GM12878 (cell line): ENCODE data around the gene INO80B. TPM values are rescaled to one million over a fixed set of nuclear protein-coding genes. Genes with fewer than 3 reads are reported as not detected.

Experiments used
- ATF7 ChIP-seq: fragments of 450-650 bp; IDR thresholded peaks from 2 replicates; pipeline ENCODE4 v1.6.1; 2016; ENCODE audit warnings: low read depth, mild to moderate bottlenecking
- CHD2 ChIP-seq: IDR thresholded peaks from 2 replicates; pipeline ENCODE4 v1.6.1; 2011; ENCODE audit warnings: low read depth, low read length, improper control_type of control experiment, borderline replicate concordance
- E2F8 ChIP-seq: fragments of 450-650 bp; IDR thresholded peaks from 2 replicates; pipeline ENCODE4 v1.6.1; 2018; ENCODE audit warnings: mild to moderate bottlenecking, low read depth, moderate library complexity; ENCODE audit not compliant: partially characterized antibody
- ETV6 ChIP-seq, 2 experiments: fragments of 450-650 bp in 1 of 2; IDR thresholded peaks in 1 of 2; conservative IDR thresholded peaks in 1 of 2; 2 replicates each; pipeline ENCODE4 v1.6.1; 2014; ENCODE audit warnings: antibody characterized with exemption in 1 of 2, borderline replicate concordance in 1 of 2, low read depth in 1 of 2, mild to moderate bottlenecking in 1 of 2, moderate library complexity in 1 of 2
- IRF4 ChIP-seq: IDR thresholded peaks from 2 replicates; pipeline ENCODE4 v1.6.1; 2011; ENCODE audit warnings: low read depth, low read length
- MXI1 ChIP-seq: fragments of 150-350 bp; IDR thresholded peaks from 2 replicates; pipeline ENCODE4 v1.6.1; 2011; ENCODE audit warnings: low read depth, mild to moderate bottlenecking, inconsistent platforms, low read length, improper control_type of control experiment
- NKRF ChIP-seq: fragments of 450-650 bp; conservative IDR thresholded peaks from 2 replicates; pipeline ENCODE4 v1.6.1; 2017; ENCODE audit warnings: mild to moderate bottlenecking, moderate library complexity
- NR2C2 ChIP-seq: IDR thresholded peaks from 2 replicates; pipeline ENCODE4 v1.6.1; 2011; ENCODE audit warnings: borderline replicate concordance, low read depth; ENCODE audit not compliant: control insufficient read depth, insufficient read length
- POLR2A ChIP-seq: IDR thresholded peaks from 2 replicates; pipeline ENCODE4 v1.6.1; 2011; ENCODE audit warnings: low read depth, mild to moderate bottlenecking, low read length
- POLR2AphosphoS2 ChIP-seq: IDR thresholded peaks from 2 replicates; pipeline ENCODE4 v1.6.1; 2011; ENCODE audit warnings: low read depth, mild to moderate bottlenecking, low read length, improper control_type of control experiment, moderate library complexity
- POU2F2 ChIP-seq: IDR thresholded peaks from 3 replicates; pipeline ENCODE4 v1.6.1; 2011; ENCODE audit warnings: low read depth, mild to moderate bottlenecking, low read length, borderline replicate concordance
- RB1 ChIP-seq: fragments of 450-650 bp; formaldehyde crosslinking; IDR thresholded peaks from 2 replicates; pipeline ENCODE4 v1.6.1; 2017; ENCODE audit warnings: mild to moderate bottlenecking, borderline replicate concordance
- RUNX3 ChIP-seq: IDR thresholded peaks from 2 replicates; pipeline ENCODE4 v1.6.1; 2012; ENCODE audit warnings: low read length, inconsistent platforms
- SPI1 ChIP-seq: IDR thresholded peaks from 2 replicates; pipeline ENCODE4 v1.6.1; 2011; ENCODE audit warnings: low read depth, mild to moderate bottlenecking, low read length, moderate library complexity, borderline replicate concordance; ENCODE audit not compliant: insufficient read depth
- SREBF2 ChIP-seq: IDR thresholded peaks from 2 replicates; pipeline ENCODE4 v1.6.1; 2012; ENCODE audit warnings: mild to moderate bottlenecking, low read length
- SUZ12 ChIP-seq: fragments of 200-600 bp; sonication (generic); IDR thresholded peaks from one replicate; pipeline ENCODE4 v1.6.1; 2018; ENCODE audit warnings: antibody characterized with exemption, mild to moderate bottlenecking; ENCODE audit not compliant: unreplicated experiment
- YY1 ChIP-seq: IDR thresholded peaks from 2 replicates; pipeline ENCODE4 v1.6.1; 2011; ENCODE audit warnings: low read depth, mild to moderate bottlenecking, low read length
- ZBTB40 ChIP-seq: fragments of 450-650 bp; IDR thresholded peaks from 2 replicates; pipeline ENCODE4 v1.6.1; 2016; ENCODE audit warnings: mild to moderate bottlenecking, moderate library complexity, borderline replicate concordance
- ZNF217 ChIP-seq: fragments of 450-650 bp; IDR thresholded peaks from 2 replicates; pipeline ENCODE4 v1.6.1; 2017; ENCODE audit warnings: antibody characterized with exemption, mild to moderate bottlenecking
- polyA plus RNA-seq, 11 experiments: library from polyadenylated mRNA; depleted of rRNA in 4 of 11; unstranded in 6 of 11; stranded (reverse) in 5 of 11; fragments of >200 nt; fragmentation: Nextera tagmentation in 4 of 11; fragmentation: Illumina TruSeq in 1 of 11; extraction: Ambion mirVana in 4 of 11; extraction: Trizol in 1 of 11; gene quantifications; 1 replicate in 1 of 11; 2 replicates in 10 of 11; pipeline versions ENCODE4 v1.2.1 to v1.2.3, GENCODE V29; 2011 to 2016; ENCODE audit warnings: inconsistent platforms in 2 of 11, missing spikeins in 2 of 11, low read depth in 1 of 11
- total RNA-seq, 4 experiments: library from RNA; depleted of rRNA in 3 of 4; stranded (reverse); fragments of >200 nt in 3 of 4; fragmentation: Illumina TruSeq in 1 of 4; extraction: Trizol in 1 of 4; gene quantifications; 2 replicates each; pipeline versions ENCODE4 v1.2.1 to v1.2.3, GENCODE V29; 2013 to 2021

Gene INO80B
- total and polyA plus RNA-seq, 10 of the 15 experiments (the other 5 are each of a cell fraction or from before 2014, with no cell fraction given), result 1.3 to 26.7 (median 11.1) TPM

- TF ChIP-seq IRF4 (0 out of 2 replicates have a peak, but pooled peaks have one; percentile 36), POLR2A (peak; percentile 83), NKRF (peak; percentile 93), SUZ12 (no peak), ETV6 (conservative IDR thresholded peaks at IDR 0.05 in 1 of 2, IDR thresholded peaks at IDR 0.05 in 1 of 2; ENCODE audit: borderline replicate concordance in 1 of 2, low read depth in 1 of 2) (0 out of 4 replicates have a peak, but pooled peaks of 1 of the 2 experiments have one; percentile 18), ZBTB40 (peak; percentile 96), E2F8 (peak; percentile 54), RB1 (0 out of 2 replicates have a peak, but pooled peaks have one; percentile 24), MXI1 (peak; percentile 6; the same call in 1 of the 2 replicates), ZNF217 (no peak), NR2C2 (peak; percentile 80), SPI1 (0 out of 2 replicates have a peak, but pooled peaks have one; percentile 0), POU2F2 (peak; percentile 62; the same call in 2 of the 3 replicates), POLR2AphosphoS2 (no peak), SREBF2 (no peak), CHD2 (peak; percentile 72; the same call in 1 of the 2 replicates), YY1 (peak; percentile 99), RUNX3 (peak; percentile 35), ATF7 (peak; percentile 63; the same call in 1 of the 2 replicates)
These were observed 28.2 kb downstream of the INO80B start, which contains the start of the genes CCDC142 and TTC31 (continued) for GRCh38 chr2:74482801-74483674.
